ENCODE measurements around the gene LDLR.

Gene LDLR

GRCh38 chr19:11111117-11111770 is 22.0 kb downstream of the LDLR start:
- Histone ChIP-seq H3K27ac (ENCODE audit: low read depth, low read length) (no peak overlapping the region), H3K4me3 (ENCODE audit: low read depth, low read length) (no peak overlapping the region), H3K14ac (ENCODE audit: low read length) (no peak overlapping the region), H3K9ac (ENCODE audit: low read length) (no peak overlapping the region), H4K8ac (ENCODE audit: low read depth, low read length) (no peak overlapping the region), H3K18ac (ENCODE audit: low read length) (no peak overlapping the region), H3K23ac (ENCODE audit: low read length) (no peak overlapping the region), H4K91ac (ENCODE audit: low read depth, low read length) (no peak overlapping the region), H4K12ac (ENCODE audit: low read depth, low read length) (no peak overlapping the region), H3K4ac (ENCODE audit: low read depth, low read length) (no peak overlapping the region), H3K79me1 (ENCODE audit: low read length) (no peaks in the 10 kb centered on the region), H2AFZ (ENCODE audit: insufficient read depth, low read length, poor library complexity) (no peak overlapping the region), H3K36me3 (ENCODE audit: control insufficient read depth in 1 of 2, insufficient read depth in 2 of 2, low read length in 2 of 2) (peaks cover 90 to 92% of the 10 kb centered on the region in 2 experiments), H3K79me2 (ENCODE audit: control insufficient read depth, insufficient read depth, low read length, poor library complexity) (no peaks in the 10 kb centered on the region), H2BK120ac (ENCODE audit: insufficient read depth, low read length, poor library complexity) (no peak overlapping the region), H3K27me3 (ENCODE audit: insufficient read depth, low read length) (no peaks in the 10 kb centered on the region), H3K9me3 (ENCODE audit: insufficient read depth, low read depth, low read length) (peaks cover 3% of the 10 kb centered on the region), H2BK5ac (ENCODE audit: low read depth, low read length, poor library complexity) (no peak overlapping the region), H3K4me1 (ENCODE audit: control insufficient read depth in 1 of 2, insufficient read depth in 2 of 2, low read length in 2 of 2) (no peaks in the 10 kb centered on the region), H2BK12ac (ENCODE audit: low read length) (no peak overlapping the region), H3K4me2 (ENCODE audit: low read length) (no peak overlapping the region), H2AK5ac (ENCODE audit: low read length) (no peak overlapping the region)
- DNase-seq: no peak
- no CpG with 5 or more reads among the region's 15 CpGs for WGBS (ENCODE audit: extremely low coverage, insufficient coverage, insufficient read length)

- Histone ChIP-seq H2AFZ (ENCODE audit: insufficient read depth, low read length, poor library complexity) (no peak overlapping the region), H3K9me3 (ENCODE audit: insufficient read depth, low read depth, low read length) (peaks cover 3% of the 10 kb centered on the region), H3K79me2 (ENCODE audit: control insufficient read depth, insufficient read depth, low read length, poor library complexity) (no peaks in the 10 kb centered on the region), H2BK5ac (ENCODE audit: low read depth, low read length, poor library complexity) (no peak overlapping the region), H4K8ac (ENCODE audit: low read depth, low read length) (no peak overlapping the region), H4K12ac (ENCODE audit: low read depth, low read length) (no peak overlapping the region), H4K91ac (ENCODE audit: low read depth, low read length) (no peak overlapping the region), H3K9ac (ENCODE audit: low read length) (no peak overlapping the region), H2BK12ac (ENCODE audit: low read length) (no peak overlapping the region), H3K27ac (ENCODE audit: low read depth, low read length) (no peak overlapping the region), H3K27me3 (ENCODE audit: insufficient read depth, low read length) (no peaks in the 10 kb centered on the region), H3K23ac (ENCODE audit: low read length) (no peak overlapping the region), H3K4ac (ENCODE audit: low read depth, low read length) (no peak overlapping the region), H3K36me3 (ENCODE audit: control insufficient read depth in 1 of 2, insufficient read depth in 2 of 2, low read length in 2 of 2) (peaks cover 90 to 92% of the 10 kb centered on the region in 2 experiments), H3K4me1 (ENCODE audit: control insufficient read depth in 1 of 2, insufficient read depth in 2 of 2, low read length in 2 of 2) (no peaks in the 10 kb centered on the region), H3K4me2 (ENCODE audit: low read length) (no peak overlapping the region), H2BK120ac (ENCODE audit: insufficient read depth, low read length, poor library complexity) (no peak overlapping the region), H3K4me3 (ENCODE audit: low read depth, low read length) (no peak overlapping the region), H3K14ac (ENCODE audit: low read length) (no peak overlapping the region), H3K18ac (ENCODE audit: low read length) (no peak overlapping the region), H2AK5ac (ENCODE audit: low read length) (no peak overlapping the region), H3K79me1 (ENCODE audit: low read length) (no peaks in the 10 kb centered on the region)
- no CpG with 5 or more reads among the region's 8 CpGs for WGBS (ENCODE audit: extremely low coverage, insufficient coverage, insufficient read length)
- no peak for DNase-seq
These were observed 22.5 kb downstream of the LDLR start for GRCh38 chr19:11111771-11112144.

DNA sequence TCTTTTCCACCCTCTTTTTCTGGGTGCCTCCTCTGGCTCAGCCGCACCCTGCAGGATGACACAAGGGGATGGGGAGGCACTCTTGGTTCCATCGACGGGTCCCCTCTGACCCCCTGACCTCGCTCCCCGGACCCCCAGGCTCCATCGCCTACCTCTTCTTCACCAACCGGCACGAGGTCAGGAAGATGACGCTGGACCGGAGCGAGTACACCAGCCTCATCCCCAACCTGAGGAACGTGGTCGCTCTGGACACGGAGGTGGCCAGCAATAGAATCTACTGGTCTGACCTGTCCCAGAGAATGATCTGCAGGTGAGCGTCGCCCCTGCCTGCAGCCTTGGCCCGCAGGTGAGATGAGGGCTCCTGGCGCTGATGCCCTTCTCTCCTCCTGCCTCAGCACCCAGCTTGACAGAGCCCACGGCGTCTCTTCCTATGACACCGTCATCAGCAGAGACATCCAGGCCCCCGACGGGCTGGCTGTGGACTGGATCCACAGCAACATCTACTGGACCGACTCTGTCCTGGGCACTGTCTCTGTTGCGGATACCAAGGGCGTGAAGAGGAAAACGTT is 24.0 kb downstream of the LDLR start:
- H3K9ac ChIP-seq (ENCODE audit: low read length): no peak overlapping the region
- no peak overlapping the region for H3K4ac ChIP-seq (ENCODE audit: low read depth, low read length)
- no peak overlapping the region for H2BK120ac ChIP-seq (ENCODE audit: insufficient read depth, low read length, poor library complexity)
- no peak overlapping the region for H2BK5ac ChIP-seq (ENCODE audit: low read depth, low read length, poor library complexity)
- no peak overlapping the region for H3K4me3 ChIP-seq (ENCODE audit: low read depth, low read length)
- H3K9me3 ChIP-seq (ENCODE audit: insufficient read depth, low read depth, low read length): peaks cover 3% of the 10 kb centered on the region
- no peaks in the 10 kb centered on the region for H3K27me3 ChIP-seq (ENCODE audit: insufficient read depth, low read length)
- H3K18ac ChIP-seq (ENCODE audit: low read length): no peak overlapping the region
- no peaks in the 10 kb centered on the region for H3K79me2 ChIP-seq (ENCODE audit: control insufficient read depth, insufficient read depth, low read length, poor library complexity)
- H3K36me3 ChIP-seq (ENCODE audit: control insufficient read depth in 1 of 2, insufficient read depth in 2 of 2, low read length in 2 of 2): peaks cover 92 to 93% of the 10 kb centered on the region in 2 experiments
- H2BK12ac ChIP-seq (ENCODE audit: low read length): no peak overlapping the region
- DNase-seq: no peak
- WGBS (ENCODE audit: extremely low coverage, insufficient coverage, insufficient read length): no CpG with 5 or more reads among the region's 27 CpGs
- H4K12ac ChIP-seq (ENCODE audit: low read depth, low read length): no peak overlapping the region
- H3K79me1 ChIP-seq (ENCODE audit: low read length): no peaks in the 10 kb centered on the region
- no peak overlapping the region for H3K27ac ChIP-seq (ENCODE audit: low read depth, low read length)
- no peak overlapping the region for H2AK5ac ChIP-seq (ENCODE audit: low read length)
- no peaks in the 10 kb centered on the region for H3K4me1 ChIP-seq (ENCODE audit: control insufficient read depth in 1 of 2, insufficient read depth in 2 of 2, low read length in 2 of 2)
- H3K23ac ChIP-seq (ENCODE audit: low read length): no peak overlapping the region
- H4K91ac ChIP-seq (ENCODE audit: low read depth, low read length): no peak overlapping the region
- no peak overlapping the region for H4K8ac ChIP-seq (ENCODE audit: low read depth, low read length)
- no peak overlapping the region for H3K14ac ChIP-seq (ENCODE audit: low read length)
- no peak overlapping the region for H2AFZ ChIP-seq (ENCODE audit: insufficient read depth, low read length, poor library complexity)
- H3K4me2 ChIP-seq (ENCODE audit: low read length): no peak overlapping the region

DNA sequence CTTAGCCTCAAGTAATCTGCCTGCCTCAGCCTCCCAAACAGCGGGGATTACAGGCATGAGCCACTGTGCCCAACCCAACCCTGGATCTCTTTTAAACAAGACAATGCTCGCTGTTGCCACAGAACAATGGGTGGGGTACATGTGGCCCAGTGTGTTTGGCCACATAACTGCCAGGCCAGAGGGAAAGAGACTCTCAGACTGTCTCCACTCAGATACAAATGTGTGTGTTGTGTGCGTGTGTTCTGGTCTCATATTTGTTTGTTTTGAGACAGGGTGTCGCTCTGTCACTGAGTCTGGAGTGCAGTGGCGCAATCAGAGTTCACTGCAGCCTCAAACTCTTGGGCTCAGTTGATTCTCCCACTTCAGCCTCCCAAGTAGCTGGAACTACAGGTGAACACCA is 25.8 kb downstream of the LDLR start:
- H3K27ac ChIP-seq (ENCODE audit: low read depth, low read length): no peak overlapping the region
- no peak overlapping the region for H3K18ac ChIP-seq (ENCODE audit: low read length)
- no peaks in the 10 kb centered on the region for H3K27me3 ChIP-seq (ENCODE audit: insufficient read depth, low read length)
- no peak overlapping the region for H3K23ac ChIP-seq (ENCODE audit: low read length)
- no peak overlapping the region for H2BK5ac ChIP-seq (ENCODE audit: low read depth, low read length, poor library complexity)
- no CpG with 5 or more reads among the region's 5 CpGs for WGBS (ENCODE audit: extremely low coverage, insufficient coverage, insufficient read length)
- no peak overlapping the region for H4K8ac ChIP-seq (ENCODE audit: low read depth, low read length)
- H3K4me3 ChIP-seq (ENCODE audit: low read depth, low read length): no peak overlapping the region
- no peak overlapping the region for H4K91ac ChIP-seq (ENCODE audit: low read depth, low read length)
- H3K79me1 ChIP-seq (ENCODE audit: low read length): no peaks in the 10 kb centered on the region
- no peak overlapping the region for H3K14ac ChIP-seq (ENCODE audit: low read length)
- H3K36me3 ChIP-seq (ENCODE audit: control insufficient read depth in 1 of 2, insufficient read depth in 2 of 2, low read length in 2 of 2): peaks cover 92% of the 10 kb centered on the region in 2 experiments
- H3K9me3 ChIP-seq (ENCODE audit: insufficient read depth, low read depth, low read length): peaks cover 4% of the 10 kb centered on the region
- H3K79me2 ChIP-seq (ENCODE audit: control insufficient read depth, insufficient read depth, low read length, poor library complexity): no peaks in the 10 kb centered on the region
- no peak overlapping the region for H2AK5ac ChIP-seq (ENCODE audit: low read length)
- H2BK120ac ChIP-seq (ENCODE audit: insufficient read depth, low read length, poor library complexity): no peak overlapping the region
- H3K9ac ChIP-seq (ENCODE audit: low read length): no peak overlapping the region
- DNase-seq: no peak
- H4K12ac ChIP-seq (ENCODE audit: low read depth, low read length): no peak overlapping the region
- no peak overlapping the region for H3K4ac ChIP-seq (ENCODE audit: low read depth, low read length)
- no peak overlapping the region for H2AFZ ChIP-seq (ENCODE audit: insufficient read depth, low read length, poor library complexity)
- no peaks in the 10 kb centered on the region for H3K4me1 ChIP-seq (ENCODE audit: control insufficient read depth in 1 of 2, insufficient read depth in 2 of 2, low read length in 2 of 2)
- no peak overlapping the region for H3K4me2 ChIP-seq (ENCODE audit: low read length)
- no peak overlapping the region for H2BK12ac ChIP-seq (ENCODE audit: low read length)

Data from trophoblast cell (in vitro differentiated cells and primary cell).